SK-N-SH (cell line): ENCODE results near the gene EML1. TPM values are rescaled to one million over a fixed set of nuclear protein-coding genes. Genes with fewer than 3 reads are reported as not detected.

Experiments used
- CTCF ChIA-PET: fragments of 300-600, 350-600 bp; formaldehyde crosslinking; extraction: SDS; loops from one replicate; lab custom pipeline; 2021; lab: Yijun Ruan, JAX
- POLR2A ChIA-PET: fragments of 350-600 bp; sonication (Branson Sonifier 250); formaldehyde crosslinking; extraction: SDS; loops from one replicate; lab custom pipeline; 2020; ENCODE audit warnings: antibody characterized with exemption, inconsistent platforms; lab: Yijun Ruan, JAX
- DNase-seq: peaks from one replicate; pipeline ENCODE4 v3.0.0; 2012
- H2AFZ ChIP-seq: fragments of 200-600 bp; sonication (generic); 2 replicates; pipeline ENCODE4 v1.8.1; 2016; ENCODE audit warnings: antibody characterized with exemption, mild to moderate bottlenecking, low read depth
- H3F3A ChIP-seq: fragments of 200-600 bp; sonication (generic); replicated peaks from 2 replicates; pipeline ENCODE3; 2016; ENCODE audit warnings: antibody characterized with exemption, mild to moderate bottlenecking; ENCODE audit not compliant: insufficient read depth
- H3K27ac ChIP-seq, 2 experiments: fragments of 200-500 bp in 1 of 2; fragments of 200-600 bp in 1 of 2; sonication (Bioruptor generic) in 1 of 2; sonication (generic), shearing (Covaris generic) in 1 of 2; 2 replicates each; pipeline versions ENCODE4 v1.5.1 to v1.6.1; 2014 to 2016; ENCODE audit warnings: low read depth in 2 of 2, inconsistent platforms in 1 of 2, low read length in 1 of 2, mild to moderate bottlenecking in 1 of 2, mixed read lengths in 1 of 2
- H3K27me3 ChIP-seq: fragments of 200-600 bp; sonication (generic), shearing (Covaris generic); 2 replicates; pipeline ENCODE4 v1.6.1; 2016; ENCODE audit warnings: mixed run types; ENCODE audit not compliant: insufficient read depth
- H3K36me3 ChIP-seq, 2 experiments: fragments of 200-500 bp in 1 of 2; fragments of 200-600 bp in 1 of 2; sonication (Bioruptor generic) in 1 of 2; sonication (generic) in 1 of 2; replicated peaks in 1 of 2; 2 replicates each; pipeline versions ENCODE3 to v1.5.1; 2014 to 2016; ENCODE audit warnings: low read length in 1 of 2, mild to moderate bottlenecking in 1 of 2; ENCODE audit not compliant: insufficient read depth in 2 of 2, control insufficient read depth in 1 of 2
- H3K4me1 ChIP-seq, 2 experiments: fragments of 200-500 bp in 1 of 2; fragments of 200-600 bp in 1 of 2; sonication (Bioruptor generic) in 1 of 2; sonication (generic), shearing (Covaris generic) in 1 of 2; 2 replicates each; pipeline versions ENCODE4 v1.5.1 to v1.6.1; 2014 to 2016; ENCODE audit warnings: low read depth in 1 of 2, low read length in 1 of 2, mixed run types in 1 of 2; ENCODE audit not compliant: insufficient read depth in 2 of 2, control insufficient read depth in 1 of 2
- H3K4me2 ChIP-seq: fragments of 200-600 bp; sonication (generic), shearing (Covaris generic); 2 replicates; pipeline ENCODE4 v1.6.1; 2017; ENCODE audit warnings: mixed run types
- H3K4me3 ChIP-seq, 2 experiments: fragments of 200-500 bp in 1 of 2; fragments of 200-600 bp in 1 of 2; sonication (Bioruptor generic) in 1 of 2; sonication (generic), shearing (Covaris generic) in 1 of 2; 2 replicates each; pipeline versions ENCODE4 v1.5.1 to v1.8.1; 2014 to 2016; ENCODE audit warnings: low read depth in 2 of 2, inconsistent platforms in 1 of 2, low read length in 1 of 2, mild to moderate bottlenecking in 1 of 2, mixed read lengths in 1 of 2, moderate library complexity in 1 of 2
- H3K79me2 ChIP-seq: fragments of 200-600 bp; sonication (generic); 2 replicates; pipeline ENCODE4 v1.8.1; 2017; ENCODE audit warnings: mild to moderate bottlenecking; ENCODE audit not compliant: insufficient read depth
- H3K9ac ChIP-seq: fragments of 200-600 bp; sonication (generic); 2 replicates; pipeline ENCODE4 v1.6.1; 2017; ENCODE audit warnings: mixed run types
- H3K9me2 ChIP-seq: fragments of 200-600 bp; sonication (generic); 2 replicates; pipeline ENCODE4 v1.6.1; 2017; ENCODE audit warnings: mixed run types
- H3K9me3 ChIP-seq: fragments of 200-600 bp; sonication (generic); 2 replicates; pipeline ENCODE4 v1.6.1; 2017; ENCODE audit warnings: mixed run types, mild to moderate bottlenecking, moderate library complexity
- H4K20me1 ChIP-seq: fragments of 200-600 bp; sonication (generic); 2 replicates; pipeline ENCODE4 v1.6.1; 2017; ENCODE audit warnings: mild to moderate bottlenecking, mixed run types; ENCODE audit not compliant: insufficient read depth
- CHD2 ChIP-seq: fragments of 150-350 bp; IDR thresholded peaks from 2 replicates; pipeline ENCODE4 v1.6.1; 2018; ENCODE audit warnings: low read length; ENCODE audit not compliant: partially characterized antibody
- ELF1 ChIP-seq: IDR thresholded peaks from 2 replicates; pipeline ENCODE4 v1.4.0; 2012
- EZH2phosphoT487 ChIP-seq: fragments of 200-600 bp; sonication (generic); IDR thresholded peaks from 2 replicates; pipeline ENCODE4 v1.6.1; 2017; ENCODE audit warnings: low read depth, mixed run types, mild to moderate bottlenecking, antibody characterized with exemption, moderate library complexity, borderline replicate concordance
- FOXJ3 ChIP-seq: sonication (generic); formaldehyde crosslinking; IDR thresholded peaks from 2 replicates; pipeline ENCODE4 v1.5.1; 2020; ENCODE audit warnings: mild to moderate bottlenecking, missing genetic modification reagents
- GABPA ChIP-seq: IDR thresholded peaks from 2 replicates; pipeline ENCODE4 v1.4.0; 2012; ENCODE audit warnings: low read depth, mild to moderate bottlenecking
- JUND ChIP-seq: IDR thresholded peaks from 2 replicates; pipeline ENCODE4 v1.4.0; 2012
- MEF2A ChIP-seq: IDR thresholded peaks from 2 replicates; pipeline ENCODE4 v1.4.0; 2012; ENCODE audit warnings: low read depth, borderline replicate concordance
- MXI1 ChIP-seq: IDR thresholded peaks from 2 replicates; pipeline ENCODE4 v1.6.1; 2012; ENCODE audit warnings: mild to moderate bottlenecking, low read depth, low read length, improper control_type of control experiment
- NFIC ChIP-seq: IDR thresholded peaks from 2 replicates; pipeline ENCODE4 v1.4.0; 2012; ENCODE audit warnings: borderline replicate concordance
- POLR2AphosphoS5 ChIP-seq: IDR thresholded peaks from 2 replicates; pipeline ENCODE4 v1.6.1; 2012; ENCODE audit warnings: low read depth, low read length
- RAD21 ChIP-seq: IDR thresholded peaks from 2 replicates; pipeline ENCODE4 v1.6.1; 2012; ENCODE audit warnings: mild to moderate bottlenecking, low read length
- RCOR1 ChIP-seq: fragments of 150-350 bp; IDR thresholded peaks from 2 replicates; pipeline ENCODE4 v1.6.1; 2017; ENCODE audit warnings: antibody characterized with exemption, low read length
- SMC3 ChIP-seq: IDR thresholded peaks from 2 replicates; pipeline ENCODE4 v1.6.1; 2012; ENCODE audit warnings: low read depth, low read length, improper control_type of control experiment
- TAF1 ChIP-seq: IDR thresholded peaks from 2 replicates; pipeline ENCODE4 v1.6.1; 2012; ENCODE audit warnings: low read depth, mild to moderate bottlenecking, low read length, moderate library complexity, borderline replicate concordance
- YY1 ChIP-seq: IDR thresholded peaks from 2 replicates; pipeline ENCODE4 v1.4.0; 2012; ENCODE audit warnings: low read depth, mild to moderate bottlenecking
- WGBS: methylation state at CpG from one replicate; pipeline ENCODE4 v1.1.6; 2017; ENCODE audit warnings: low lambda C conversion rate; 5-methylcytosine and 5-hydroxymethylcytosine counted together
- polyA plus RNA-seq, 3 experiments: library from polyadenylated mRNA; depleted of rRNA; stranded (reverse); fragments of >200 nt; gene quantifications; 2 replicates each; pipeline ENCODE4 v1.2.3, GENCODE V29; 2012
- TF ChIP-seq, protein P1 (sequence below): IDR thresholded peaks from 2 replicates; pipeline ENCODE4 v1.4.0; 2012; ENCODE audit warnings: low read depth, borderline replicate concordance
- TF ChIP-seq, protein P2 (sequence below): IDR thresholded peaks from 2 replicates; pipeline ENCODE4 v1.6.1; 2012; ENCODE audit warnings: mild to moderate bottlenecking, low read depth, low read length, moderate library complexity
- TF ChIP-seq, protein P3 (sequence below): IDR thresholded peaks from 2 replicates; pipeline ENCODE4 v1.4.0; 2012; ENCODE audit warnings: low read depth
- TF ChIP-seq, protein P4 (sequence below): fragments of 200-600 bp; sonication (generic); IDR thresholded peaks from 2 replicates; pipeline ENCODE4 v1.6.1; 2017; ENCODE audit warnings: antibody characterized with exemption, mild to moderate bottlenecking, moderate library complexity
- TF ChIP-seq, protein P5 (sequence below): IDR thresholded peaks from 2 replicates; pipeline ENCODE4; 2012

EML1 gene
- polyA plus RNA-seq, 1 of the 3 experiments (the other 2 are of a cell fraction), result 6.3 TPM

DNA sequence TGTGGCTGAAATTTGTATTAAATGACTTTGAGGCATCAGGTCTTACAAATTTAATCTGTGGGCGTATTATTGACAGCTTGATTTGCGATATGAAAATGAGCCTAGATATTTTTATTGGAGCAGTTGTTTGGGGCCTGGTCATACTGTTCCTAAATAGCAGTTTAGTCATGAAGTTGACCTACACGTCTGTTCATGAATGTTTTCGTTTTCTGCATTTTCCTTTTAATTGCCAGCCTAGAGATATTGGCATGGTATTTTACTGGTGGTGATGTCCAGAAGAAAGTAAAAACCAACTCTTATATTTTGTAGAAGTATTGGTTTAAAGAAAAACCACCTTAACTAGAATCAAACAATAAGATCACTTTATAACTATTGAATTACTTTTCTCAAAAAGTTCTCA is 1.8 kb downstream of the EML1 start:
- CTCF ChIA-PET, result interaction anchor here (0.8 to 4.7 kb wide), 4 partner anchors 65 to 90 kb away, joined by 3 to 40 read pairs (median 8); no protein-coding TSS in a partner anchor
- Histone ChIP-seq H3K27me3 (no peaks in the 10 kb centered on the region), H3K9ac (no peak overlapping the region), H4K20me1 (peaks cover 9% of the 10 kb centered on the region; the same call in 1 of the 2 replicates), H3F3A (peaks cover 4% of the 10 kb centered on the region), H3K4me3 (no peak overlapping the region; a peak in 1 of 4 replicates), H3K9me3 (no peaks in the 10 kb centered on the region), H3K36me3 (no peaks in the 10 kb centered on the region), H3K79me2 (peaks cover 41% of the 10 kb centered on the region), H3K4me1 (peaks cover 12 to 15% of the 10 kb centered on the region in 2 experiments; a peak in 3 of 4 replicates), H3K9me2 (no peaks in the 10 kb centered on the region), H2AFZ (no peak overlapping the region), H3K27ac (no peak overlapping the region), H3K4me2 (peak overlapping the region; percentile 73; the same call in 1 of the 2 replicates)
- 90% methylated on average over 4 of the region's 4 CpGs for WGBS
- TF ChIP-seq POLR2AphosphoS5 (no peak), NFIC (no peak), ELF1 (no peak), CHD2 (no peak), EZH2phosphoT487 (no peak), RAD21 (no peak), TAF1 (no peak), YY1 (no peak), MXI1 (no peak), FOXJ3 (CRISPR knock-in tag) (no peak), RCOR1 (no peak), JUND (no peak), SMC3 (no peak), GABPA (no peak), MEF2A (no peak)
- TF ChIP-seq, protein P1, sequence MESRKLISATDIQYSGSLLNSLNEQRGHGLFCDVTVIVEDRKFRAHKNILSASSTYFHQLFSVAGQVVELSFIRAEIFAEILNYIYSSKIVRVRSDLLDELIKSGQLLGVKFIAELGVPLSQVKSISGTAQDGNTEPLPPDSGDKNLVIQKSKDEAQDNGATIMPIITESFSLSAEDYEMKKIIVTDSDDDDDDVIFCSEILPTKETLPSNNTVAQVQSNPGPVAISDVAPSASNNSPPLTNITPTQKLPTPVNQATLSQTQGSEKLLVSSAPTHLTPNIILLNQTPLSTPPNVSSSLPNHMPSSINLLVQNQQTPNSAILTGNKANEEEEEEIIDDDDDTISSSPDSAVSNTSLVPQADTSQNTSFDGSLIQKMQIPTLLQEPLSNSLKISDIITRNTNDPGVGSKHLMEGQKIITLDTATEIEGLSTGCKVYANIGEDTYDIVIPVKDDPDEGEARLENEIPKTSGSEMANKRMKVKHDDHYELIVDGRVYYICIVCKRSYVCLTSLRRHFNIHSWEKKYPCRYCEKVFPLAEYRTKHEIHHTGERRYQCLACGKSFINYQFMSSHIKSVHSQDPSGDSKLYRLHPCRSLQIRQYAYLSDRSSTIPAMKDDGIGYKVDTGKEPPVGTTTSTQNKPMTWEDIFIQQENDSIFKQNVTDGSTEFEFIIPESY, result no peak
- TF ChIP-seq, protein P2, sequence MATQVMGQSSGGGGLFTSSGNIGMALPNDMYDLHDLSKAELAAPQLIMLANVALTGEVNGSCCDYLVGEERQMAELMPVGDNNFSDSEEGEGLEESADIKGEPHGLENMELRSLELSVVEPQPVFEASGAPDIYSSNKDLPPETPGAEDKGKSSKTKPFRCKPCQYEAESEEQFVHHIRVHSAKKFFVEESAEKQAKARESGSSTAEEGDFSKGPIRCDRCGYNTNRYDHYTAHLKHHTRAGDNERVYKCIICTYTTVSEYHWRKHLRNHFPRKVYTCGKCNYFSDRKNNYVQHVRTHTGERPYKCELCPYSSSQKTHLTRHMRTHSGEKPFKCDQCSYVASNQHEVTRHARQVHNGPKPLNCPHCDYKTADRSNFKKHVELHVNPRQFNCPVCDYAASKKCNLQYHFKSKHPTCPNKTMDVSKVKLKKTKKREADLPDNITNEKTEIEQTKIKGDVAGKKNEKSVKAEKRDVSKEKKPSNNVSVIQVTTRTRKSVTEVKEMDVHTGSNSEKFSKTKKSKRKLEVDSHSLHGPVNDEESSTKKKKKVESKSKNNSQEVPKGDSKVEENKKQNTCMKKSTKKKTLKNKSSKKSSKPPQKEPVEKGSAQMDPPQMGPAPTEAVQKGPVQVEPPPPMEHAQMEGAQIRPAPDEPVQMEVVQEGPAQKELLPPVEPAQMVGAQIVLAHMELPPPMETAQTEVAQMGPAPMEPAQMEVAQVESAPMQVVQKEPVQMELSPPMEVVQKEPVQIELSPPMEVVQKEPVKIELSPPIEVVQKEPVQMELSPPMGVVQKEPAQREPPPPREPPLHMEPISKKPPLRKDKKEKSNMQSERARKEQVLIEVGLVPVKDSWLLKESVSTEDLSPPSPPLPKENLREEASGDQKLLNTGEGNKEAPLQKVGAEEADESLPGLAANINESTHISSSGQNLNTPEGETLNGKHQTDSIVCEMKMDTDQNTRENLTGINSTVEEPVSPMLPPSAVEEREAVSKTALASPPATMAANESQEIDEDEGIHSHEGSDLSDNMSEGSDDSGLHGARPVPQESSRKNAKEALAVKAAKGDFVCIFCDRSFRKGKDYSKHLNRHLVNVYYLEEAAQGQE, result no peak
- TF ChIP-seq, protein P3, sequence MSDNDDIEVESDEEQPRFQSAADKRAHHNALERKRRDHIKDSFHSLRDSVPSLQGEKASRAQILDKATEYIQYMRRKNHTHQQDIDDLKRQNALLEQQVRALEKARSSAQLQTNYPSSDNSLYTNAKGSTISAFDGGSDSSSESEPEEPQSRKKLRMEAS, result no peak
- TF ChIP-seq, protein P4, sequence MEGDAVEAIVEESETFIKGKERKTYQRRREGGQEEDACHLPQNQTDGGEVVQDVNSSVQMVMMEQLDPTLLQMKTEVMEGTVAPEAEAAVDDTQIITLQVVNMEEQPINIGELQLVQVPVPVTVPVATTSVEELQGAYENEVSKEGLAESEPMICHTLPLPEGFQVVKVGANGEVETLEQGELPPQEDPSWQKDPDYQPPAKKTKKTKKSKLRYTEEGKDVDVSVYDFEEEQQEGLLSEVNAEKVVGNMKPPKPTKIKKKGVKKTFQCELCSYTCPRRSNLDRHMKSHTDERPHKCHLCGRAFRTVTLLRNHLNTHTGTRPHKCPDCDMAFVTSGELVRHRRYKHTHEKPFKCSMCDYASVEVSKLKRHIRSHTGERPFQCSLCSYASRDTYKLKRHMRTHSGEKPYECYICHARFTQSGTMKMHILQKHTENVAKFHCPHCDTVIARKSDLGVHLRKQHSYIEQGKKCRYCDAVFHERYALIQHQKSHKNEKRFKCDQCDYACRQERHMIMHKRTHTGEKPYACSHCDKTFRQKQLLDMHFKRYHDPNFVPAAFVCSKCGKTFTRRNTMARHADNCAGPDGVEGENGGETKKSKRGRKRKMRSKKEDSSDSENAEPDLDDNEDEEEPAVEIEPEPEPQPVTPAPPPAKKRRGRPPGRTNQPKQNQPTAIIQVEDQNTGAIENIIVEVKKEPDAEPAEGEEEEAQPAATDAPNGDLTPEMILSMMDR, result no peak
- TF ChIP-seq, protein P5, sequence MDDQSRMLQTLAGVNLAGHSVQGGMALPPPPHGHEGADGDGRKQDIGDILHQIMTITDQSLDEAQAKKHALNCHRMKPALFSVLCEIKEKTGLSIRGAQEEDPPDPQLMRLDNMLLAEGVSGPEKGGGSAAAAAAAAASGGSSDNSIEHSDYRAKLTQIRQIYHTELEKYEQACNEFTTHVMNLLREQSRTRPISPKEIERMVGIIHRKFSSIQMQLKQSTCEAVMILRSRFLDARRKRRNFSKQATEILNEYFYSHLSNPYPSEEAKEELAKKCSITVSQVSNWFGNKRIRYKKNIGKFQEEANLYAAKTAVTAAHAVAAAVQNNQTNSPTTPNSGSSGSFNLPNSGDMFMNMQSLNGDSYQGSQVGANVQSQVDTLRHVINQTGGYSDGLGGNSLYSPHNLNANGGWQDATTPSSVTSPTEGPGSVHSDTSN, result no peak
- no peak for DNase-seq
- POLR2A ChIA-PET, result interaction anchor here (1.4 kb wide), 1 partner anchor 10 kb away, joined by 5 read pairs; no protein-coding TSS in a partner anchor
